ENCODE measurements around the gene GSTCD. TPM values are rescaled to one million over a fixed set of nuclear protein-coding genes. Genes with fewer than 3 reads are reported as not detected.

GSTCD gene
- total and polyA plus RNA-seq, 2 donors (not counting 1 experiment from before 2014, with no cell fraction given) = 8.5 to 10.9 TPM

DNA sequence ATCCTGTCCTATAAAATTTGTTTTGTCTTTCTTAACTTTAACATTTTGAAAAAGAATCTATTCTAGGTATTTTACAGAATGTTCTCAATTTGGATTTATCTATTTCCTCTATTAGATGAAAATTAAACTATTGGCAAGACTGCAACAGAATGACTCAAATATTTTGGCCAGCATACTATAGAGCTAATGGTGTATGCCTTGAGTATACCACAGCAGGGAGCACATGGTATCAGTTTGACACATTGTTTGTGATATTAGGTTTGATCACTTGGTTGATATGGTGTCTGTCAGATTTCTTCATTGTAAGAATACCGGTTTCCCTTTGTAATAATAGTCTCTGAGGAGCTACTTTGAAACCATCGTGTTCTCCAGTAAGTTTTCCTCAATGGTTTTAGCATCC, 98.9 kb downstream of the GSTCD start:
- TF ChIP-seq CTCF (conservative IDR thresholded peaks at IDR 0.05 in 1 of 2, IDR thresholded peaks at IDR 0.05 in 1 of 2; ENCODE audit: low read depth in 1 of 2, low read length in 2 of 2) = no peak
- no peak for TF ChIP-seq EZH2 (IDR thresholded peaks at IDR 0.05; ENCODE audit: low read length, missing control alignments)
- Histone ChIP-seq H3K4me3 (replicated peaks in 1 of 4; ENCODE audit: control extremely low read depth in 1 of 4, insufficient read depth in 1 of 4, low read depth in 3 of 4, low read length in 4 of 4) (no peak overlapping the region), H4K20me1 (ENCODE audit: control insufficient read depth, extremely low read depth, insufficient read depth, low read length) (no peaks in the 10 kb centered on the region), H3K4me1 (ENCODE audit: control insufficient read depth, extremely low read depth, insufficient read depth, low read length) (peaks cover 5% of the 10 kb centered on the region), H2AFZ (ENCODE audit: low read length) (no peak overlapping the region), H3K79me2 (ENCODE audit: control insufficient read depth, insufficient read depth, low read length) (no peaks in the 10 kb centered on the region), H3K9me3 (ENCODE audit: control insufficient read depth, insufficient read depth, low read depth, low read length) (no peaks in the 10 kb centered on the region), H3K27ac (ENCODE audit: insufficient read depth, low read length) (no peak overlapping the region), H3K4me2 (ENCODE audit: extremely low read depth, insufficient read depth, low read length) (peak overlapping the region; percentile 11), H3K36me3 (ENCODE audit: control insufficient read depth, insufficient read depth, low read length) (no peaks in the 10 kb centered on the region), H3K27me3 (ENCODE audit: control insufficient read depth, insufficient read depth, low read length) (no peaks in the 10 kb centered on the region), H3K9ac (ENCODE audit: insufficient read depth, low read length) (no peak overlapping the region)
- peak; percentile 32 to 65 for DNase-seq (ENCODE audit: low read depth in 2 of 2)

GRCh38 chr4:105808030-105808749, 99.6 kb downstream of the GSTCD start:
- peak overlapping the region; percentile 18 for H3K27ac ChIP-seq (ENCODE audit: insufficient read depth, low read length)
- peaks cover 5% of the 10 kb centered on the region for H3K4me1 ChIP-seq (ENCODE audit: control insufficient read depth, extremely low read depth, insufficient read depth, low read length)
- no peaks in the 10 kb centered on the region for H3K36me3 ChIP-seq (ENCODE audit: control insufficient read depth, insufficient read depth, low read length)
- no peaks in the 10 kb centered on the region for H3K27me3 ChIP-seq (ENCODE audit: control insufficient read depth, insufficient read depth, low read length)
- H2AFZ ChIP-seq (ENCODE audit: low read length) = no peak overlapping the region
- H3K79me2 ChIP-seq (ENCODE audit: control insufficient read depth, insufficient read depth, low read length) = no peaks in the 10 kb centered on the region
- DNase-seq (ENCODE audit: low read depth in 2 of 2) = no peak
- H3K9ac ChIP-seq (ENCODE audit: insufficient read depth, low read length) = no peak overlapping the region
- peak overlapping the region; percentile 69 for H3K4me2 ChIP-seq (ENCODE audit: extremely low read depth, insufficient read depth, low read length)
- TF ChIP-seq CTCF (conservative IDR thresholded peaks at IDR 0.05 in 1 of 2, IDR thresholded peaks at IDR 0.05 in 1 of 2; ENCODE audit: low read depth in 1 of 2, low read length in 2 of 2) (no peak), EZH2 (IDR thresholded peaks at IDR 0.05; ENCODE audit: low read length, missing control alignments) (no peak)
- H3K4me3 ChIP-seq (replicated peaks in 1 of 4; ENCODE audit: control extremely low read depth in 1 of 4, insufficient read depth in 1 of 4, low read depth in 3 of 4, low read length in 4 of 4) = peak overlapping the region; percentile 16 to 58 (median 34)
- no peaks in the 10 kb centered on the region for H3K9me3 ChIP-seq (ENCODE audit: control insufficient read depth, insufficient read depth, low read depth, low read length)
- H4K20me1 ChIP-seq (ENCODE audit: control insufficient read depth, extremely low read depth, insufficient read depth, low read length) = no peaks in the 10 kb centered on the region

DNA sequence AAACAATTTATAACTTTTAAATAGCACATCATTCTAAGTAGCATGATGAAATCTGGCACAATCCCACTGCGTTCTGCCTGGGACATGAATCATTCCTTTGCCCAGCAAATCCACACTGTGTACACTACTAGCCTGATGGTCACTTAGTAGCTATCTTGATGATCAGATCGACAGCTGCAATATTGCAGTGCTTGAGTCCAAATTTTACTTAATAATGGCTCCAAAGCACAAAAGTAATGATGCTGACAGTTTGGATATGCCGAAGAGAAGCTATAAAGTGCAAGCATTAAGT, 100.1 kb downstream of the GSTCD start:
- Histone ChIP-seq H3K27ac (ENCODE audit: insufficient read depth, low read length) (no peak overlapping the region), H3K4me2 (ENCODE audit: extremely low read depth, insufficient read depth, low read length) (peak overlapping the region; percentile 69), H3K79me2 (ENCODE audit: control insufficient read depth, insufficient read depth, low read length) (no peaks in the 10 kb centered on the region), H3K9me3 (ENCODE audit: control insufficient read depth, insufficient read depth, low read depth, low read length) (no peaks in the 10 kb centered on the region), H2AFZ (ENCODE audit: low read length) (no peak overlapping the region), H3K36me3 (ENCODE audit: control insufficient read depth, insufficient read depth, low read length) (no peaks in the 10 kb centered on the region), H4K20me1 (ENCODE audit: control insufficient read depth, extremely low read depth, insufficient read depth, low read length) (no peaks in the 10 kb centered on the region), H3K9ac (ENCODE audit: insufficient read depth, low read length) (no peak overlapping the region), H3K4me3 (replicated peaks in 1 of 4; ENCODE audit: control extremely low read depth in 1 of 4, insufficient read depth in 1 of 4, low read depth in 3 of 4, low read length in 4 of 4) (peak overlapping the region in 3 of 4 experiments; percentile 24 to 58 (median 44)), H3K4me1 (ENCODE audit: control insufficient read depth, extremely low read depth, insufficient read depth, low read length) (peaks cover 5% of the 10 kb centered on the region), H3K27me3 (ENCODE audit: control insufficient read depth, insufficient read depth, low read length) (no peaks in the 10 kb centered on the region)
- peak; percentile 72 to 97 for DNase-seq (ENCODE audit: low read depth in 2 of 2)
- no peak for TF ChIP-seq CTCF (conservative IDR thresholded peaks at IDR 0.05 in 1 of 2, IDR thresholded peaks at IDR 0.05 in 1 of 2; ENCODE audit: low read depth in 1 of 2, low read length in 2 of 2)

Data from fibroblast of lung (primary cell).